GM19043 (cell line): Measurements from ENCODE around the gene GATAD1.
"Not testable (repeated sequence)": the region's sequence is repeated elsewhere in the genome, so short reads cannot be mapped to it uniquely, and the experiment has no call there.

ENCODE experiments used
- ATAC-seq: cut with Tn5 transposase; IDR thresholded peaks from one replicate; pipeline ENCODE4 v1.9.1; 2021; ENCODE audit warnings: low read depth; ENCODE audit not compliant: unreplicated experiment

GATAD1 gene

DNA sequence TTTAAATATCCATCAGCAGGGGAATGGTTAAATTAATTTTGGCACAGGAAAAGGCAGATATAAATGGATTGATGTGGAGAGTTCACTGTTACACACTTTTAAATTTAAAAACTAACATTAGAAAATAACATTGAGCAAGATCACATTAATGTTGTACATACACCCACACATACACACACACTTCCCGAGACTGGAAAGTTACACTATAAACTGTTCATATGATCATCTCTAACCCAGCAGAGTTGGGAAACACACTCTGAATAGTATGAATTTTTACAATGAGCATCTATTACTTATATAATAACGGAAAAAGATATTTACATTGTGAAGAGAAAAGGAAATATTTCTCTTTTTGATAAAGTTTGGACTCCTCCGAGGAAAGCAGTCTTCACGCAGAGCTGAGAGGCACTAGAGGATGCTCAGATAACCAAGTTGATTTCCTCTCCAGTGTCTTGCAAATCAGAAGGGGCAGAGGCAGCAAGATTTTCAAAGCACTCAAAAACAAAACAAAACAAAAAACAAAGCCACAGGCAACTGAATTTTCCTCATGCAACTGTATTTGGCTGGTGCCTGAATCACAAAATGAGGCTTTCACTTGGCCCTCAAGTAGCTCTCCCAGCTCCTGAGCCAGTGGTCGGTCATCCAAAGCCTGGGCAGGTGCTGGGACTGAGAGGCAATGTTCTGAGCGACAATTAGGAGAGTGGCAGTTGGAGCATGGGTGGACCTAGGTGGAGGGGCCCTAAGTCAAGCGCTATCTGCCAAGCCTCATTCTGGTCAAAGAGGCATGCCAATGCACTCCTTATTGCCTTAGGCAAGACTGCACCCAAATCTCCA is 10.5 kb upstream of the GATAD1 start:
- no peak for ATAC-seq

- no peak for ATAC-seq
These were observed 9.3 kb upstream of the GATAD1 start for GRCh38 chr7:92437956-92438491.

GRCh38 chr7:92442720-92443119 is 4.6 kb upstream of the GATAD1 start:
- not testable (repeated sequence) for ATAC-seq

DNA sequence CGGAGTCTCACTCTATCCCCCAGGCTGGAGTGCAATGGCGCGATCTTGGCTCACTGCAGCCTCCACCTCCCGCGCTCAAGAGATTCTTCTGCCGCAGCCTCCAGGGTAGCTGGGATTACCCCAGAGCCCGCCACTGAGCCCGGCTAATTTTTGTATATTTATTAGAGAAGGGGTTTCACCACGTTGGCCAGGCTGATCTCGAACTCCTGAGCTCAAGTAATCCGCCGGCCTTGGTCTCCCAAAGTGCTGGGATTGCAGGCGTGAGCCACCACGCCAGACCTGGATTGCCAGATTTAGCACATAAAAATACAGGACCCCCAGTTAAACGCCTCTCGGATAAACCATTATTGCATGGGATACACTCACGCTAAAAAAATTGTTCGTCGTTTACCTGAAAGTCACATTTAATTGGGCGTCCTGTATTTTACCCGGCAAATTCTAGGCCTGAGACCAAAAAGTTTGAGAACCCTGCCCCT is 375 bp upstream of the GATAD1 start:
- no peak for ATAC-seq

DNA sequence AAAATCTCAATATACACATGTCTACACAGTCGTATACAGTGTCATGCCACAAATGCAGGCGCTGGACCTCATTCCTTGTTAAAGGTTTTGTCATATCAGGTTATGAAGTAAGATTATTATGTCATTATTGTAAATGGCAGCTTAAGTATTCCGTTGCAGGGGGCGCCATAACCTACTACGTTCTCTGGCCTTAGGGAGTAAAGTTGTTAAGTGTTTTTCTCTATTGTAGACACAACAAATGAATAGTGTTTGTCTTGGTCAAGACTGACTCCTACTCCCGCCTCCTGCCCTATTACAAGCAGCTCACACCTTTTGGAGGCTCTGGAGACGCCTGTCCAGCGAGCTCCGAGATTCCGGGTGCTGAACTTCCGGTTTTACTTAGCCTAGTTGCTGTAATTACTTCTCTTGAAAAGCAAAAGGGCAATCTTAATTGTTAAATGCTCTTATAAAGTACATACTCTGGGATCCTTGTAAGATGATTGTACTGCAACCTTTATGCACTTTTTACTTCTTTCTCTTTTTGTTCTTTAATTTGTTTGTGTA is 994 bp downstream of the GATAD1 start:
- peak; percentile 35 for ATAC-seq

DNA sequence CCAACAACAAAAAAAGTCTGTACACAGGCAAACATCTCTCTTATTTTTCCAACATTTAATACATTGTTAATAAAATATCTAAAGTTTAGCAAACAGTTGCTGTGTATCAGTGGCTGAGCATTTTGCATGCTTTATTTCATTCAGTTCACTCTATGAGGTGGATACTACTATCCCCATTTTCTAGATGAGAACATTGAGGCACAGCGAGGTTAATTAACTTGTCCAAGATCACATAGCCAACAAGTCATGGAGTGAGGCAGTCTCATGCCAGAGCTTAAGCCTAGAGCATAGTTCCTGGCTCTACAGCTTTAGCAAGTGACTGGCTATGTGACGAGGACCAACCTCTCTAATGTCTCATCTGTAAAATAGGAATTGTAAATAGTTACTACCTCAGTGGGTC is 4.4 kb downstream of the GATAD1 start:
- no peak for ATAC-seq

GRCh38 chr7:92456236-92456635 is 9.0 kb downstream of the GATAD1 start:
- ATAC-seq, result no peak

DNA sequence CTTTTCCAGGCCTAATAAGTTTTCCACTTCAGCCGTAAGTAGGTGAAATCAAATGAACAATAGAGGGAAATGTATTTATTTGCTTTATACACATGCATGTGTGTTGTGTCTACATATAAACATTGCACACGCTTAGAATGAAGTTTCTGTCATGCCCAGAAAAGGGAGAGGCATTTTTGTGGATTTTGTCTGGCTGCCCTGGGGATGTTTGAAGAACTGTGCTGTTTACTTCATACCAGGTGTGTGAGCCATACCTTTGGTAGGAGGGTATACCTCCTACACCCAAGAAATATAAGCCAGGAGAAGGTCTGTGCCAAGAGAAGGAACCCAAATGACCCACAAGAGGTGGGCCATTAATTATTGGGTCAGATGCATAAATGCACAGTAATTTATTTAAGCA is 12.8 kb downstream of the GATAD1 start:
- ATAC-seq, result no peak

- ATAC-seq, result no peak
These were observed 13.2 kb downstream of the GATAD1 start for GRCh38 chr7:92460510-92460909.

- no peak for ATAC-seq
These were observed 14.0 kb downstream of the GATAD1 start for GRCh38 chr7:92461027-92462003.

- ATAC-seq, result no peak
These were observed 15.3 kb downstream of the GATAD1 start for GRCh38 chr7:92462560-92462959.

DNA sequence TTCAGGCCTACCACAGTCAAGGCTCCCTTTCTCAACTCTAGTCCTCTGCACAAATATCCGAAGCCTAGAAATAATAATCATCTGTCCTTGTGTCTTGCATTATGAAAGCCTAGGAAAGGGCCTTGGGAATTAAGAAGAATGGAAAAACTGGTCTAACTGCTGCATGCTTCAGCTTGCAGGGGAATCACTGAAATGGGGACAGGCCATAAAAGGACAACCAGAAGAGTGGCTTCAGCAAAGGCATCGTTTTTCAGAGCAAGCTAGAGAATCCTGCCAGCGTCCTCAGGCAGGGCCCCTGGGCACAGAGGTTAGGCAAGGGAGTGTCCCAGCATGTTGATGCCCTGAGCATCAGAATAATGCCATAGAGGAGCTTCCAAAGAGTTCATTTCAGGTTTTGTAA is 17.2 kb downstream of the GATAD1 start:
- ATAC-seq, result no peak

- ATAC-seq, result no peak
These were observed 19.4 kb downstream of the GATAD1 start for GRCh38 chr7:92466682-92467081.

- ATAC-seq, result not testable (repeated sequence)
These were observed 21.3 kb downstream of the GATAD1 start for GRCh38 chr7:92468589-92468988.

GRCh38 chr7:92473989-92474388 is 26.7 kb downstream of the GATAD1 start:
- not testable (repeated sequence) for ATAC-seq

- not testable (repeated sequence) for ATAC-seq
These were observed 28.0 kb downstream of the GATAD1 start for GRCh38 chr7:92475261-92475770.

GRCh38 chr7:92475851-92476590 is 28.7 kb downstream of the GATAD1 start:
- not testable (repeated sequence) for ATAC-seq

GRCh38 chr7:92477681-92478080 is 30.4 kb downstream of the GATAD1 start, which contains the start of gene ERVW-1:
Gene ERVW-1, minus strand, starts transcription at chr7:92477946. Its CDS starts 7,565 bp downstream, at chr7:92470381.
- ATAC-seq, result not testable (repeated sequence)

DNA sequence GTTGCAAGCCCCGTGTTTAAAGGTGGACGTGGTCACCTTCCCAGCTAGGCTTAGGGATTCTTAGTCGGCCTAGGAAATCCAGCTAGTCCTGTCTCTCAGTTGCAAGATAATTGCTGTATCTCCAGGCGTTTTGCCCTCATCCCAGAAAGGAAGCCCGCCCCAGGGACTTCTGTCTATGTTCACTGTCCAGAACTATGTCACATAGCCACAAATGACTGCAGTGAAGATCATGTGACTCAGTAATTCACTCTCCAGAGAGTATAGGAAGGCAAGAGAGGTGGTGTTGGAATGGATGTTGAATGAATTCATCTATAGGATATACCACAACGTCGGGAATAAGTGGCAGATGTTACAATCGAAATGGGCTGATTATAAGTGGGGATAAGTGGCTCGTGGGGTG is 30.8 kb downstream of the GATAD1 start:
- ATAC-seq, result no peak

DNA sequence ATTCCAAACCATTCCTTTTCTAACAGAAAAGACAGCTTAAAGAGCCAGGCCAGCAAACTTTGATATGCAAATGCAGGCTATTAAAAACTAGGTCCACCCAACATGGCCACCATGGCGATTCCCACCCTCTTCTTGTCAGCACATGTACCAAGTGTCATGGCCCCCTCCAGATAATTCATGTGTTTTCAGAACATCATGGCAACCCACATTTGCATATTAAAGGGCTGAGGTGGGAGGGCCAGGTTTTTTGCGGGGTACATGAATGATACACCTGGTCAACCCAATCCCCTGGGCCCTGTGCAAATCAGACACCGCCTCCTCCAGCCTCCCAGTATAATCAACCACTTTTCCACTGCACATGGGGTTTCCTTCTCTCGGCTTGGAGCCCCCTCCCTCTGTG is 31.4 kb downstream of the GATAD1 start:
- no peak for ATAC-seq
